Suprapubic skin (tissue), 4 donors: ENCODE results near the gene TMEM100. TPM values are rescaled to one million over a fixed set of nuclear protein-coding genes. Genes with fewer than 3 reads are reported as not detected.

Experiments used
- DNase-seq, 2 donors: peaks; one replicate each; pipeline ENCODE4 v3.0.0-alpha.2; 2019; ENCODE audit warnings: low spot score in 2 of 2
- H3K27ac ChIP-seq: fragments of 200-600 bp; sonication (generic); one replicate; pipeline ENCODE4 v1.5.1; 2019
- H3K27me3 ChIP-seq: fragments of 200-600 bp; sonication (generic); one replicate; pipeline ENCODE4 v1.5.1; 2019
- H3K36me3 ChIP-seq: fragments of 200-600 bp; sonication (generic); one replicate; pipeline ENCODE4 v1.5.1; 2019
- H3K4me1 ChIP-seq: fragments of 200-600 bp; sonication (generic); one replicate; pipeline ENCODE4 v1.5.1; 2019
- H3K4me3 ChIP-seq: fragments of 200-600 bp; sonication (generic); one replicate; pipeline ENCODE4 v1.5.1; 2019; ENCODE audit warnings: mild to moderate bottlenecking
- H3K9me3 ChIP-seq: fragments of 200-600 bp; sonication (generic); one replicate; pipeline ENCODE4 v1.5.1; 2019
- CTCF ChIP-seq, 2 donors: fragments of 200-600 bp in 1 of 2; fragments of 450-650 bp in 1 of 2; sonication (generic) in 1 of 2; IDR thresholded peaks; one replicate each; pipeline ENCODE4 v1.5.1; 2016 to 2019; ENCODE audit warnings: antibody characterized with exemption in 2 of 2, mild to moderate bottlenecking in 1 of 2, moderate library complexity in 1 of 2
- EP300 ChIP-seq: sonication (generic); formaldehyde crosslinking; IDR thresholded peaks from one replicate; pipeline ENCODE4 v1.6.1; 2017; ENCODE audit warnings: antibody characterized with exemption
- POLR2A ChIP-seq, 2 donors: fragments of 450-650 bp; IDR thresholded peaks; one replicate each; pipeline ENCODE4 v1.6.1; 2017; ENCODE audit warnings: antibody characterized with exemption in 2 of 2, mild to moderate bottlenecking in 2 of 2, moderate library complexity in 2 of 2
- POLR2AphosphoS5 ChIP-seq, 3 donors: sonication (generic); formaldehyde crosslinking; IDR thresholded peaks; one replicate each; pipeline ENCODE4 v1.6.1; 2017; ENCODE audit warnings: antibody characterized with exemption in 3 of 3
- WGBS: methylation state at CpG from one replicate; pipeline ENCODE4 v1.1.5; 2018; 5-methylcytosine and 5-hydroxymethylcytosine counted together
- total RNA-seq, 4 donors: library from RNA; depleted of rRNA; stranded (reverse); fragments of >200 nt; gene quantifications; one replicate each; pipeline ENCODE4 v1.1.0, GENCODE V29; 2016

TMEM100 gene
- total RNA-seq, 4 donors from 2014 or later = 1.7 to 2.9 (median 2.4) TPM

DNA sequence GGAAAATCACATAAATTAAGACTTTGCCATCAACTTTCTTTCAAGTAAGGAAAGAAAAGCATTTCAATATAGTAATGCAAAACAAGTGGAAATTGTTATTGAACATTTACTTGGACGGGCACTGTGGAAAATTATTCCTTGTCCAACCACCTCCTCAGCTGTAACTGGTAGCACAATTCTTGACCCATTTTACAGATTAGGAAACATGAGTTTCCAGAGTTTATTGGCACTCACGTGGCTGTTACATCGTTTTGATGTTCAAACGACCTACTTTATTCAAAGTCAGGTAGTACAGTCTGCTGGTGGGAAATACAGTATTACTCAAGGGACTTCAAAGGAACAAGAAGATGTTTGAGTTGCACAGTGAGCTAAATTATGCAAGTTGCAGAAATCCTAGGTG lies 27.3 kb upstream of the TMEM100 start:
- H3K36me3 ChIP-seq = peaks cover 4% of the 10 kb centered on the region
- no peak overlapping the region for H3K4me3 ChIP-seq
- no peak for DNase-seq
- no peak for TF ChIP-seq POLR2A (IDR thresholded peaks at IDR 0.05)
- TF ChIP-seq CTCF (IDR thresholded peaks at IDR 0.05) = no peak
- TF ChIP-seq POLR2AphosphoS5 (IDR thresholded peaks at IDR 0.05) = no peak
- no peak for TF ChIP-seq EP300
- 69% methylated on average over 4 of the region's 4 CpGs for WGBS
- H3K4me1 ChIP-seq = peaks cover 17% of the 10 kb centered on the region
- no peaks in the 10 kb centered on the region for H3K9me3 ChIP-seq
- no peaks in the 10 kb centered on the region for H3K27me3 ChIP-seq
- H3K27ac ChIP-seq = no peak overlapping the region

DNA sequence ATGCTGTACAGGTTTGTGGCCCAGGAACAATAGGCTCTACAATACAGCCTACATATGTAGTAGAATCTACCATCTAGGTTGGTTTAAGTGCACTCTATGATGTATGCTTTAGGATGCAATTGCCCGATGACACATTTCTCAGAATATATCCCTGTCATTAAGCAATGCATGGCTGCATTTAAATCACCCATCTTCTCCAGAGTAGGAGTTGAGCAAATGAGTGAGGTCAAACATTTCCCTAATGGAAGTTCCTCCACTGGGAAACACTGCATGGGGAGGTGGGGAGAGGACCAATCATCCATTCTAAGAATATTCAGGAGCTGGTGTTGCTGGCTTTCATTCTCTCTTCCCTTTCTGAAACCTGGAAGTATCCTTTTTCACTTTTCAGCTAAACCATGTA lies 26.2 kb upstream of the TMEM100 start:
- no peak for TF ChIP-seq POLR2A (IDR thresholded peaks at IDR 0.05)
- no peak for TF ChIP-seq POLR2AphosphoS5 (IDR thresholded peaks at IDR 0.05)
- no peak for TF ChIP-seq CTCF (IDR thresholded peaks at IDR 0.05)
- TF ChIP-seq EP300 = no peak

GRCh38 chr17:55747209-55747608 lies 24.5 kb upstream of the TMEM100 start:
- Histone ChIP-seq H3K27ac (no peak overlapping the region), H3K36me3 (no peaks in the 10 kb centered on the region), H3K4me1 (peaks cover 10% of the 10 kb centered on the region), H3K27me3 (no peaks in the 10 kb centered on the region), H3K4me3 (no peak overlapping the region), H3K9me3 (no peaks in the 10 kb centered on the region)
- no peak for DNase-seq
- 55% methylated on average over 3 of the region's 3 CpGs for WGBS
- TF ChIP-seq EP300 (no peak), POLR2A (IDR thresholded peaks at IDR 0.05) (no peak), CTCF (IDR thresholded peaks at IDR 0.05) (no peak), POLR2AphosphoS5 (IDR thresholded peaks at IDR 0.05) (no peak)

More for the DNA sequence above, 26.2 kb upstream of the TMEM100 start:
- DNase-seq = no peak
- peaks cover 17% of the 10 kb centered on the region for H3K4me1 ChIP-seq
- no peaks in the 10 kb centered on the region for H3K9me3 ChIP-seq
- H3K27me3 ChIP-seq = no peaks in the 10 kb centered on the region
- H3K27ac ChIP-seq = no peak overlapping the region
- WGBS = 95% methylated on average over 1 of the region's 1 CpG
- no peak overlapping the region for H3K4me3 ChIP-seq
- peaks cover under 1% of the 10 kb centered on the region for H3K36me3 ChIP-seq

GRCh38 chr17:55746466-55746865 lies 23.8 kb upstream of the TMEM100 start:
- WGBS = 86% methylated on average over 1 of the region's 1 CpG

DNA sequence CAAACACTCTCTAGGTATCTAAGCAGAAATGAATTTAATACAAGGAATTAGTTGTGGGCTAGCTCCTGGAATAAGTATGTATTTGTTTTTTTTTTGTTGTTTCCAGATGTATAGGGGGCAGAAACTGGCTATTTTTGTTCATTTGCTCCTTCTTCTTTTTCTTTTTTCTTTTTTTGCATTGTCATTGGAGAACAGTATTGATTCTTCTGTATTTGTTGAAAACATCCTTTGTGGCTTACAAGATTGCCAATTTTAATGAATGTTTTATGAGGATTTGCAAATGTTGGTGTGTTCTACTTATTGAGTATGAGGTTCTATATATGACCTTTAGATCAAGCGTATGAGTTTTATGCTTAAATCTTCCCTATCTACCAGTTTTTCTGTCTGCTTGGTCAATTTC lies 22.6 kb upstream of the TMEM100 start:
- no peaks in the 10 kb centered on the region for H3K9me3 ChIP-seq
- TF ChIP-seq POLR2A (IDR thresholded peaks at IDR 0.05) = no peak
- H3K4me3 ChIP-seq = no peak overlapping the region
- no peaks in the 10 kb centered on the region for H3K36me3 ChIP-seq
- no peak for DNase-seq
- H3K27ac ChIP-seq = no peak overlapping the region
- no peaks in the 10 kb centered on the region for H3K27me3 ChIP-seq
- H3K4me1 ChIP-seq = no peaks in the 10 kb centered on the region
- WGBS = 95% methylated on average over 1 of the region's 1 CpG

More at GRCh38 chr17:55746466-55746865, 23.8 kb upstream of the TMEM100 start:
- H3K27ac ChIP-seq = no peak overlapping the region
- H3K4me3 ChIP-seq = no peak overlapping the region
- no peaks in the 10 kb centered on the region for H3K36me3 ChIP-seq
- no peak for DNase-seq
- H3K4me1 ChIP-seq = peaks cover 2% of the 10 kb centered on the region
- no peaks in the 10 kb centered on the region for H3K9me3 ChIP-seq
- TF ChIP-seq POLR2AphosphoS5 (IDR thresholded peaks at IDR 0.05) (no peak), POLR2A (IDR thresholded peaks at IDR 0.05) (no peak), CTCF (IDR thresholded peaks at IDR 0.05) (no peak), EP300 (no peak)
- no peaks in the 10 kb centered on the region for H3K27me3 ChIP-seq

GRCh38 chr17:55743103-55743679 lies 20.5 kb upstream of the TMEM100 start:
- Histone ChIP-seq H3K4me3 (no peak overlapping the region), H3K27ac (no peak overlapping the region), H3K27me3 (no peaks in the 10 kb centered on the region), H3K4me1 (no peaks in the 10 kb centered on the region), H3K9me3 (no peaks in the 10 kb centered on the region), H3K36me3 (no peaks in the 10 kb centered on the region)
- WGBS = 38% methylated on average over 3 of the region's 3 CpGs
- TF ChIP-seq POLR2A (IDR thresholded peaks at IDR 0.05) (no peak), CTCF (IDR thresholded peaks at IDR 0.05) (no peak), EP300 (no peak), POLR2AphosphoS5 (IDR thresholded peaks at IDR 0.05) (no peak)
- DNase-seq = no peak
